HepG2 (cell line): ENCODE measurements around the gene IPPK.

ENCODE experiments used
- JDP2 ChIP-seq: sonication (generic); formaldehyde crosslinking; IDR thresholded peaks from 2 replicates; pipeline ENCODE4 v1.8.1; 2022; ENCODE audit warnings: missing genetic modification reagents, borderline replicate concordance
- KDM1A ChIP-seq: IDR thresholded peaks from 2 replicates; pipeline ENCODE4 v1.6.1; 2016; ENCODE audit warnings: missing compliant biosample characterization
- MEIS1 ChIP-seq: sonication (generic); formaldehyde crosslinking; IDR thresholded peaks from 2 replicates; pipeline ENCODE4 v1.9.0; 2021; ENCODE audit warnings: mild to moderate bottlenecking, missing genetic modification reagents, moderate library complexity, borderline replicate concordance
- NR2C2 ChIP-seq: sonication (generic); formaldehyde crosslinking; IDR thresholded peaks from 2 replicates; pipeline ENCODE4 v1.4.0; 2020; ENCODE audit warnings: missing genetic modification reagents, mild to moderate bottlenecking, moderate library complexity, borderline replicate concordance
- SUZ12 ChIP-seq: fragments of 150-350 bp; IDR thresholded peaks from 2 replicates; pipeline ENCODE4 v1.6.1; 2014; ENCODE audit warnings: low read depth, low read length
- TF ChIP-seq, protein P1 (sequence below): sonication (generic); formaldehyde crosslinking; IDR thresholded peaks from 2 replicates; pipeline ENCODE4 v1.5.0; 2020; ENCODE audit warnings: mild to moderate bottlenecking, missing genetic modification reagents, moderate library complexity

GRCh38 chr9:92607773-92608172 is 62.2 kb downstream of the IPPK start:
- TF ChIP-seq JDP2 (CRISPR knock-in tag) (no peak), MEIS1 (CRISPR knock-in tag) (no peak), SUZ12 (no peak), NR2C2 (CRISPR knock-in tag) (no peak), KDM1A (CRISPR knock-in tag) (no peak)
- TF ChIP-seq, protein P1, sequence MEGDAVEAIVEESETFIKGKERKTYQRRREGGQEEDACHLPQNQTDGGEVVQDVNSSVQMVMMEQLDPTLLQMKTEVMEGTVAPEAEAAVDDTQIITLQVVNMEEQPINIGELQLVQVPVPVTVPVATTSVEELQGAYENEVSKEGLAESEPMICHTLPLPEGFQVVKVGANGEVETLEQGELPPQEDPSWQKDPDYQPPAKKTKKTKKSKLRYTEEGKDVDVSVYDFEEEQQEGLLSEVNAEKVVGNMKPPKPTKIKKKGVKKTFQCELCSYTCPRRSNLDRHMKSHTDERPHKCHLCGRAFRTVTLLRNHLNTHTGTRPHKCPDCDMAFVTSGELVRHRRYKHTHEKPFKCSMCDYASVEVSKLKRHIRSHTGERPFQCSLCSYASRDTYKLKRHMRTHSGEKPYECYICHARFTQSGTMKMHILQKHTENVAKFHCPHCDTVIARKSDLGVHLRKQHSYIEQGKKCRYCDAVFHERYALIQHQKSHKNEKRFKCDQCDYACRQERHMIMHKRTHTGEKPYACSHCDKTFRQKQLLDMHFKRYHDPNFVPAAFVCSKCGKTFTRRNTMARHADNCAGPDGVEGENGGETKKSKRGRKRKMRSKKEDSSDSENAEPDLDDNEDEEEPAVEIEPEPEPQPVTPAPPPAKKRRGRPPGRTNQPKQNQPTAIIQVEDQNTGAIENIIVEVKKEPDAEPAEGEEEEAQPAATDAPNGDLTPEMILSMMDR = no peak
